K562 (cell line): ENCODE measurements around the gene FBN1. TPM values are rescaled to one million over a fixed set of nuclear protein-coding genes. Genes with fewer than 3 reads are reported as not detected.

Experiments used
- BRF1 ChIP-seq: IDR thresholded peaks from 3 replicates; pipeline ENCODE4 v1.6.1; 2011; ENCODE audit warnings: borderline replicate concordance, mild to moderate bottlenecking; ENCODE audit not compliant: insufficient read length; ENCODE audit errors: extremely low read depth
- ERF ChIP-seq: fragments of 450-650 bp; formaldehyde crosslinking; IDR thresholded peaks from 2 replicates; pipeline ENCODE4 v1.4.0; 2020; ENCODE audit warnings: mild to moderate bottlenecking, mixed read lengths
- FOXK2 ChIP-seq, 2 experiments: fragments of 450-650 bp; IDR thresholded peaks in 1 of 2; conservative IDR thresholded peaks in 1 of 2; 2 replicates each; pipeline ENCODE4 v1.6.1; 2016; ENCODE audit warnings: low read depth in 2 of 2, mild to moderate bottlenecking in 1 of 2
- GATA2 ChIP-seq: sonication (generic); formaldehyde crosslinking; IDR thresholded peaks from 2 replicates; pipeline ENCODE4 v1.4.0; 2020; ENCODE audit warnings: mild to moderate bottlenecking, missing genetic modification reagents
- HDGF ChIP-seq: fragments of 450-650 bp; IDR thresholded peaks from 2 replicates; pipeline ENCODE4 v1.6.1; 2016
- KDM4B ChIP-seq, 2 experiments: fragments of 450-650 bp in 1 of 2; sonication (generic) in 1 of 2; IDR thresholded peaks; 2 replicates each; pipeline ENCODE4 v1.6.1; 2016 to 2017; ENCODE audit warnings: borderline replicate concordance in 2 of 2, antibody characterized with exemption in 1 of 2, low read depth in 1 of 2, mild to moderate bottlenecking in 1 of 2
- NFIC ChIP-seq: fragments of 450-650 bp; IDR thresholded peaks from 2 replicates; pipeline ENCODE4 v1.6.1; 2017; ENCODE audit warnings: mild to moderate bottlenecking, inconsistent platforms
- NONO ChIP-seq, 2 experiments: fragments of 200-400 bp in 1 of 2; fragments of 450-650 bp in 1 of 2; formaldehyde crosslinking in 1 of 2; IDR thresholded peaks; 2 replicates each; pipeline ENCODE4 v1.6.1; 2017; ENCODE audit warnings: low read depth in 2 of 2, mild to moderate bottlenecking in 2 of 2, moderate library complexity in 2 of 2, low read length in 1 of 2
- NRF1 ChIP-seq, 2 experiments: fragments of 450-650 bp; IDR thresholded peaks in 1 of 2; conservative IDR thresholded peaks in 1 of 2; 2 replicates each; pipeline ENCODE4 v1.6.1; 2014; ENCODE audit warnings: mild to moderate bottlenecking in 2 of 2
- POLR3G ChIP-seq: IDR thresholded peaks from 2 replicates; pipeline ENCODE4 v1.6.1; 2011; ENCODE audit not compliant: insufficient read length, insufficient replicate concordance; ENCODE audit errors: extremely low read depth
- RNF219 ChIP-seq: fragments of 250-450 bp; sonication (Bioruptor Pico); IDR thresholded peaks from 2 replicates; pipeline ENCODE4 v1.5.0; 2022; ENCODE audit warnings: mild to moderate bottlenecking
- SMC3 ChIP-seq: conservative IDR thresholded peaks from 2 replicates; pipeline ENCODE4 v1.6.1; 2011; ENCODE audit warnings: low read depth, low read length, improper control_type of control experiment; ENCODE audit not compliant: insufficient read depth
- STAT5B ChIP-seq: fragments of 250-450 bp; sonication (Bioruptor Pico); IDR thresholded peaks from 2 replicates; pipeline ENCODE4 v1.8.0; 2021; ENCODE audit warnings: mild to moderate bottlenecking, inconsistent platforms
- THAP12 ChIP-seq: fragments of 250-450 bp; sonication (Bioruptor Pico); IDR thresholded peaks from 2 replicates; pipeline ENCODE4 v1.9.0; 2021; ENCODE audit warnings: mild to moderate bottlenecking, inconsistent platforms
- ZBTB1 ChIP-seq: sonication (generic); formaldehyde crosslinking; IDR thresholded peaks from 2 replicates; pipeline ENCODE4 v1.8.1; 2023; ENCODE audit warnings: missing genetic modification reagents, low read depth, mild to moderate bottlenecking, borderline replicate concordance
- ZBTB5 ChIP-seq: fragments of 450-650 bp; IDR thresholded peaks from 2 replicates; pipeline ENCODE4 v1.6.1; 2017; ENCODE audit warnings: antibody characterized with exemption
- ZFPM2 ChIP-seq: fragments of 250-450 bp; sonication (Bioruptor Pico); IDR thresholded peaks from 2 replicates; pipeline ENCODE4 v1.5.1; 2022; ENCODE audit warnings: mild to moderate bottlenecking
- ZNF280A ChIP-seq: fragments of 450-650 bp; IDR thresholded peaks from 2 replicates; pipeline ENCODE4 v1.6.1; 2018; ENCODE audit warnings: mild to moderate bottlenecking, low read depth; ENCODE audit not compliant: partially characterized antibody
- ZNF644 ChIP-seq: fragments of 200-800 bp; sonication (Bioruptor generic); IDR thresholded peaks from 2 replicates; pipeline ENCODE4 v1.6.1; 2016; ENCODE audit warnings: low read depth, missing genetic modification characterization, missing compliant biosample characterization
- ZNF668 ChIP-seq: fragments of 250-450 bp; sonication (Bioruptor Pico); IDR thresholded peaks from 2 replicates; pipeline ENCODE4 v1.8.0; 2022; ENCODE audit warnings: mild to moderate bottlenecking, inconsistent platforms
- ZSCAN29 ChIP-seq: fragments of 450-650 bp; IDR thresholded peaks from 2 replicates; pipeline ENCODE4 v1.6.1; 2017
- polyA plus RNA-seq, 8 experiments: library from polyadenylated mRNA; depleted of rRNA in 4 of 8; stranded (reverse) in 5 of 8; unstranded in 3 of 8; fragments of >200 nt; fragmentation: Nextera tagmentation in 2 of 8; fragmentation: Illumina TruSeq in 1 of 8; extraction: Ambion mirVana in 2 of 8; extraction: Trizol in 1 of 8; gene quantifications; 2 replicates each; pipeline versions ENCODE4 v1.2.1 to v1.2.3, GENCODE V29; 2011 to 2014; ENCODE audit warnings: inconsistent platforms in 1 of 8, missing spikeins in 1 of 8
- total RNA-seq, 7 experiments: library from RNA; depleted of rRNA in 6 of 7; stranded (reverse); fragments of >200 nt in 6 of 7; fragmentation: Illumina TruSeq in 2 of 7; extraction: Trizol in 2 of 7; gene quantifications; 2 replicates each; pipeline versions ENCODE4 v1.2.1 to v1.2.3, GENCODE V29; 2011 to 2021; ENCODE audit warnings: low replicate concordance in 1 of 7

Gene FBN1
- total and polyA plus RNA-seq, 9 of the 15 experiments (the other 6 are each of a cell fraction or from before 2014, with no cell fraction given): 0.15 to 1.2 (median 0.60) TPM

- TF ChIP-seq ZNF668 (CRISPR knock-in tag): no peak
- TF ChIP-seq THAP12 (CRISPR knock-in tag): no peak
- no peak for TF ChIP-seq BRF1
- TF ChIP-seq ZBTB1 (CRISPR knock-in tag): no peak
- TF ChIP-seq ZNF280A: no peak
- peak; percentile 90 for TF ChIP-seq ZNF644
- no peak for TF ChIP-seq POLR3G
- TF ChIP-seq ERF (CRISPR knock-in tag): no peak
- TF ChIP-seq FOXK2 (conservative IDR thresholded peaks at IDR 0.05 in 1 of 2, IDR thresholded peaks at IDR 0.05 in 1 of 2; ENCODE audit: low read depth in 2 of 2): no peak
- TF ChIP-seq STAT5B (CRISPR knock-in tag): no peak
- peak; percentile 21; the same call in 1 of the 2 replicates for TF ChIP-seq ZSCAN29
- TF ChIP-seq ZBTB5: no peak
- TF ChIP-seq ZFPM2 (CRISPR knock-in tag): no peak
- TF ChIP-seq KDM4B (IDR thresholded peaks at IDR 0.05; ENCODE audit: borderline replicate concordance in 2 of 2, low read depth in 1 of 2): no peak
- no peak for TF ChIP-seq RNF219
- TF ChIP-seq HDGF: no peak
- no peak for TF ChIP-seq SMC3
- TF ChIP-seq NRF1 (conservative IDR thresholded peaks at IDR 0.05 in 1 of 2, IDR thresholded peaks at IDR 0.05 in 1 of 2): no peak
- TF ChIP-seq NFIC: peak; percentile 83
- TF ChIP-seq NONO (IDR thresholded peaks at IDR 0.05; ENCODE audit: low read depth in 2 of 2, low read length in 1 of 2): no peak
- peak; percentile 79 for TF ChIP-seq GATA2 (CRISPR knock-in tag)
Observed at GRCh38 chr15:48579945-48580671, 65.4 kb downstream of the FBN1 start (continued).
